Fibroblast of lung (primary cell): Measurements from ENCODE around the gene MCEMP1. TPM values are rescaled to one million over a fixed set of nuclear protein-coding genes. Genes with fewer than 3 reads are reported as not detected.

Source experiments
- DNase-seq, 2 donors: peaks; one replicate each; pipeline versions ENCODE4 v3.0.0 to v3.0.0-alpha.2; 2010; ENCODE audit warnings: low read depth in 2 of 2
- H2AFZ ChIP-seq: 2 replicates; pipeline ENCODE4 v1.5.1; 2012; ENCODE audit warnings: low read length, control low read depth, inconsistent platforms
- H3K27ac ChIP-seq: 2 replicates; pipeline ENCODE4 v1.5.1; 2011; ENCODE audit warnings: low read length, control low read depth; ENCODE audit not compliant: insufficient read depth
- H3K27me3 ChIP-seq: 2 replicates; pipeline ENCODE4 v1.5.1; 2011; ENCODE audit warnings: mild to moderate bottlenecking, low read length; ENCODE audit not compliant: control insufficient read depth, insufficient read depth
- H3K36me3 ChIP-seq: 2 replicates; pipeline ENCODE4 v1.5.1; 2011; ENCODE audit warnings: low read length; ENCODE audit not compliant: control insufficient read depth, insufficient read depth
- H3K4me1 ChIP-seq: 2 replicates; pipeline ENCODE4 v1.5.1; 2011; ENCODE audit warnings: low read length; ENCODE audit not compliant: control insufficient read depth, insufficient read depth; ENCODE audit errors: extremely low read depth
- H3K4me2 ChIP-seq: 2 replicates; pipeline ENCODE4 v1.5.1; 2011; ENCODE audit warnings: low read length, control low read depth; ENCODE audit not compliant: insufficient read depth; ENCODE audit errors: extremely low read depth
- H3K4me3 ChIP-seq, 4 experiments: fragments of 200-600 bp in 1 of 4; sonication (generic) in 1 of 4; replicated peaks in 1 of 4; 2 replicates each; pipeline ENCODE4 v1.5.1; 2011 to 2016; ENCODE audit warnings: low read length in 4 of 4, low read depth in 3 of 4, mild to moderate bottlenecking in 3 of 4, control low read depth in 2 of 4, inconsistent platforms in 1 of 4, mixed read lengths in 1 of 4; ENCODE audit not compliant: insufficient read depth in 1 of 4; ENCODE audit errors: control extremely low read depth in 1 of 4
- H3K79me2 ChIP-seq: 2 replicates; pipeline ENCODE4 v1.5.1; 2012; ENCODE audit warnings: mild to moderate bottlenecking, low read length, inconsistent platforms; ENCODE audit not compliant: control insufficient read depth, insufficient read depth
- H3K9ac ChIP-seq: 2 replicates; pipeline ENCODE4 v1.5.1; 2011; ENCODE audit warnings: mild to moderate bottlenecking, low read length, control low read depth; ENCODE audit not compliant: insufficient read depth
- H3K9me3 ChIP-seq: 2 replicates; pipeline ENCODE4 v1.5.1; 2012; ENCODE audit warnings: low read depth, low read length; ENCODE audit not compliant: control insufficient read depth, insufficient read depth
- H4K20me1 ChIP-seq: 2 replicates; pipeline ENCODE4 v1.5.1; 2011; ENCODE audit warnings: low read length; ENCODE audit not compliant: control insufficient read depth, insufficient read depth; ENCODE audit errors: extremely low read depth
- EZH2 ChIP-seq: IDR thresholded peaks from 2 replicates; pipeline ENCODE4 v1.5.1; 2012; ENCODE audit warnings: low read length, control low read depth, mild to moderate bottlenecking; ENCODE audit errors: missing control alignments
- polyA plus RNA-seq, 2 donors: library from polyadenylated mRNA; depleted of rRNA in 1 of 2; stranded (reverse) in 1 of 2; unstranded in 1 of 2; fragments of >200 nt; gene quantifications; 2 replicates each; pipeline ENCODE4 v1.2.1, GENCODE V29; 2011 to 2012; ENCODE audit warnings: missing spikeins in 1 of 2
- total RNA-seq: library from RNA; depleted of rRNA; stranded (reverse); fragments of >200 nt; gene quantifications from 2 replicates; pipeline ENCODE4 v1.2.1, GENCODE V29; 2014
- TF ChIP-seq, protein P1 (sequence below), 2 donors: IDR thresholded peaks in 1 of 2; conservative IDR thresholded peaks in 1 of 2; 1 replicate in 1 of 2; 2 replicates in 1 of 2; pipeline ENCODE4 v1.5.1; 2011 to 2012; ENCODE audit warnings: low read length in 2 of 2, control low read depth in 1 of 2, inconsistent platforms in 1 of 2, low read depth in 1 of 2, mild to moderate bottlenecking in 1 of 2

Gene MCEMP1
- total and polyA plus RNA-seq, 2 donors (not counting 1 experiment from before 2014, with no cell fraction given) = not detected

DNA sequence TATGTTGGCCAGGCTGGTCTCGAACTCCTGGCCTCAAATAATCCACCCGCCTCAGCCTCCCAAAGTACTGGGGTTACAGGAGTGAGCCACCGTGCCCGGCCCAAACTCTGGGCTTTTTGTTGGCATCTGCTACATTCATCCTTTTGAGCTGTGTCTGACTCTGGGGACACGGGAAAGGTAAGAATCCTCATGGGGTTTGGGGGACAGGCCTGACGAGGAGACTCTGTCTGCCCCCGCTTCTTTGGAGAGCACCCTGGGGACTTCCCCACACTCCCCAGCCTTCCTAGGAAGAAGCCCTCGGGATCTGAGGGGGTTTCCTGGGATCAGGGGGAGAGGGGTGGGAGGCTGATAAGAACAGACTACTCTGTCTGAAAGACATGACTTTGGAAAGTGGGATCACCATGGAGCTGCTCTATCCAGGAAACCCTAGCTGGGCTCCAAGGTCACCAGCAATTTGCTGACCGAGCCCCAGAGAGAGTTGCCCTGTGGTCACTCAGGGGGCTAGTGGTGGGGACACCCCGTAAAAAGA is 33.1 kb downstream of the MCEMP1 start:
- Histone ChIP-seq H2AFZ (no peak overlapping the region), H3K4me2 (no peak overlapping the region), H4K20me1 (no peaks in the 10 kb centered on the region), H3K27ac (no peak overlapping the region), H3K4me3 (no peak overlapping the region), H3K36me3 (no peaks in the 10 kb centered on the region), H3K9me3 (no peaks in the 10 kb centered on the region), H3K9ac (no peak overlapping the region), H3K79me2 (no peaks in the 10 kb centered on the region), H3K4me1 (no peaks in the 10 kb centered on the region), H3K27me3 (no peaks in the 10 kb centered on the region)
- DNase-seq = no peak
- TF ChIP-seq EZH2 = no peak
- TF ChIP-seq, protein P1, sequence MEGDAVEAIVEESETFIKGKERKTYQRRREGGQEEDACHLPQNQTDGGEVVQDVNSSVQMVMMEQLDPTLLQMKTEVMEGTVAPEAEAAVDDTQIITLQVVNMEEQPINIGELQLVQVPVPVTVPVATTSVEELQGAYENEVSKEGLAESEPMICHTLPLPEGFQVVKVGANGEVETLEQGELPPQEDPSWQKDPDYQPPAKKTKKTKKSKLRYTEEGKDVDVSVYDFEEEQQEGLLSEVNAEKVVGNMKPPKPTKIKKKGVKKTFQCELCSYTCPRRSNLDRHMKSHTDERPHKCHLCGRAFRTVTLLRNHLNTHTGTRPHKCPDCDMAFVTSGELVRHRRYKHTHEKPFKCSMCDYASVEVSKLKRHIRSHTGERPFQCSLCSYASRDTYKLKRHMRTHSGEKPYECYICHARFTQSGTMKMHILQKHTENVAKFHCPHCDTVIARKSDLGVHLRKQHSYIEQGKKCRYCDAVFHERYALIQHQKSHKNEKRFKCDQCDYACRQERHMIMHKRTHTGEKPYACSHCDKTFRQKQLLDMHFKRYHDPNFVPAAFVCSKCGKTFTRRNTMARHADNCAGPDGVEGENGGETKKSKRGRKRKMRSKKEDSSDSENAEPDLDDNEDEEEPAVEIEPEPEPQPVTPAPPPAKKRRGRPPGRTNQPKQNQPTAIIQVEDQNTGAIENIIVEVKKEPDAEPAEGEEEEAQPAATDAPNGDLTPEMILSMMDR (conservative IDR thresholded peaks at IDR 0.05 in 1 of 2, IDR thresholded peaks at IDR 0.05 in 1 of 2; ENCODE audit: low read depth in 1 of 2, low read length in 2 of 2) = no peak

DNA sequence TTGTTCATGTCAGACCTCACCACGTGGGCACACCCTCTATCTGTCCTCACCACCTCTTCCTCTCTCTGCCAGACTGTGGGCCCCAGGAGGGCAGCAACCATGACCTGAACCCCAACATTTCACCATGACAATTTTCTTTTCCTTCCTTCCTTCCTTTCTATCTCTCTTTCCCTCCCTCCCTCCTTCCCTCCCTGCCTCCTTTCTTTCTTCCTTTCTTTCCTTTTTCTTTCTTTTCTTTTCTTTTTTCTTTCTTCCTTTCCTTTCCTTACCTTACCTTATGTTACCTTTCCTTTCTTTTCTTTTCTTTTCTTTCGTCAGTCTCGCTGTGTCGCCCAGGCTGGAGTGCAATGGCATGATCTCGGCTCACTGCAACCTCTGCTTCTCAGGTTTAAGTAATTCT is 33.7 kb downstream of the MCEMP1 start:
- no peak overlapping the region for H2AFZ ChIP-seq
- H3K4me2 ChIP-seq = no peak overlapping the region
- H3K9ac ChIP-seq = no peak overlapping the region
- H3K27me3 ChIP-seq = no peaks in the 10 kb centered on the region
- no peak for DNase-seq
- no peaks in the 10 kb centered on the region for H3K79me2 ChIP-seq
- no peak overlapping the region for H3K4me3 ChIP-seq
- TF ChIP-seq, protein P1 (conservative IDR thresholded peaks at IDR 0.05 in 1 of 2, IDR thresholded peaks at IDR 0.05 in 1 of 2; ENCODE audit: low read depth in 1 of 2, low read length in 2 of 2) = no peak
- TF ChIP-seq EZH2 = no peak
- no peaks in the 10 kb centered on the region for H3K9me3 ChIP-seq
- no peaks in the 10 kb centered on the region for H3K36me3 ChIP-seq
- H3K4me1 ChIP-seq = no peaks in the 10 kb centered on the region
- no peaks in the 10 kb centered on the region for H4K20me1 ChIP-seq
- H3K27ac ChIP-seq = no peak overlapping the region

DNA sequence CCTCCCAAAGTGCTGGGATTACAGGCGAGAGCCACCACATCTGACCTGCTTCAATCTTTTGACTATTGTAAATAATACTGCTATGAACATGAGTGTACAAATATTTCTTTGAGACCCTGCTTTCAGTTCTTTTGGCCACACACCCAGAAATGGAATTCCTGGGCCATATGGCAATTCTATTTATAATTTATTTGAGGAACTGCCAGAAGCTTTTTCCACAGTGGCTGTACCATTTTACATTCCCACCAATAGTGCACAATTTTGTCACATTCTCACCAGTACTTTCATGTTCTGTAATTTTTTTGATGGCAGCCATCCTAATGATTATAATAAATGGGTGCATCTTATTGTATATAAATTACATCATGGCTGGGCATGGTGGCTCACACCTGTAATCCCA is 38.8 kb downstream of the MCEMP1 start:
- no peaks in the 10 kb centered on the region for H3K79me2 ChIP-seq
- no peak overlapping the region for H3K4me3 ChIP-seq
- TF ChIP-seq EZH2 = no peak
- TF ChIP-seq, protein P1 (conservative IDR thresholded peaks at IDR 0.05 in 1 of 2, IDR thresholded peaks at IDR 0.05 in 1 of 2; ENCODE audit: low read depth in 1 of 2, low read length in 2 of 2) = no peak
- no peak overlapping the region for H3K9ac ChIP-seq
- no peaks in the 10 kb centered on the region for H4K20me1 ChIP-seq
- H2AFZ ChIP-seq = no peak overlapping the region
- H3K9me3 ChIP-seq = no peaks in the 10 kb centered on the region
- no peaks in the 10 kb centered on the region for H3K36me3 ChIP-seq
- H3K4me1 ChIP-seq = no peaks in the 10 kb centered on the region
- H3K27me3 ChIP-seq = no peaks in the 10 kb centered on the region
- H3K4me2 ChIP-seq = no peak overlapping the region
- H3K27ac ChIP-seq = no peak overlapping the region
- DNase-seq = no peak
